A673 (cell line): ENCODE results near the gene LGR6. TPM values are rescaled to one million over a fixed set of nuclear protein-coding genes. Genes with fewer than 3 reads are reported as not detected.

Experiments
- BruUV-seq: library from RNA; stranded (reverse); fragments of 400-500 nt; replicated peaks from 2 replicates; lab custom pipeline; 2021; lab: Mats Ljungman, UMichigan
- CTCF ChIA-PET: fragments of 300-600 bp; sonication (Branson Sonifier 250); formaldehyde crosslinking; loops from one replicate; lab custom pipeline; 2022; ENCODE audit warnings: antibody characterized with exemption; lab: Charles Lee
- POLR2A ChIA-PET: fragments of 300-600 bp; sonication (Branson Sonifier 250); formaldehyde crosslinking; loops from one replicate; lab custom pipeline; 2022; ENCODE audit warnings: antibody characterized with exemption; ENCODE audit not compliant: low non-redundant PET; lab: Charles Lee
- DNase-seq: peaks from one replicate; pipeline ENCODE4 v3.0.0-alpha.2; 2015; ENCODE audit warnings: low spot score
- H3K27ac ChIP-seq: fragments of 200-600 bp; sonication (generic); 2 replicates; pipeline ENCODE4 v1.5.1; 2016; ENCODE audit warnings: mixed run types, low read depth, mild to moderate bottlenecking, mixed read lengths, antibody characterized with exemption, low read length; ENCODE audit not compliant: poor library complexity, severe bottlenecking
- H3K27me3 ChIP-seq: fragments of 200-600 bp; sonication (generic); replicated peaks from 2 replicates; pipeline ENCODE4 v1.6.1; 2017; ENCODE audit warnings: mixed run types, low read depth, mild to moderate bottlenecking, mixed read lengths, antibody characterized with exemption, low read length; ENCODE audit not compliant: insufficient read depth, poor library complexity
- H3K36me3 ChIP-seq: fragments of 200-600 bp; sonication (generic); 2 replicates; pipeline ENCODE4 v1.6.1; 2016; ENCODE audit warnings: mixed run types, mild to moderate bottlenecking, mixed read lengths, antibody characterized with exemption, low read length; ENCODE audit not compliant: insufficient read depth, poor library complexity, severe bottlenecking
- H3K4me1 ChIP-seq: fragments of 200-600 bp; sonication (generic); 2 replicates; pipeline ENCODE4 v1.6.1; 2017; ENCODE audit warnings: mixed run types, mild to moderate bottlenecking, mixed read lengths, antibody characterized with exemption, low read length; ENCODE audit not compliant: insufficient read depth, poor library complexity, severe bottlenecking
- H3K4me3 ChIP-seq: fragments of 200-600 bp; sonication (generic); 2 replicates; pipeline ENCODE4 v1.5.1; 2016; ENCODE audit warnings: low read depth, mixed run types, mild to moderate bottlenecking, mixed read lengths, low read length; ENCODE audit not compliant: poor library complexity, severe bottlenecking
- H3K9me3 ChIP-seq: fragments of 200-600 bp; sonication (generic); 2 replicates; pipeline ENCODE4 v1.6.1; 2016; ENCODE audit warnings: mixed run types, low read depth, mild to moderate bottlenecking, mixed read lengths, antibody characterized with exemption, low read length; ENCODE audit not compliant: poor library complexity, severe bottlenecking
- CTCF ChIP-seq: fragments of 300-800, 200-600 bp; sonication (generic); conservative IDR thresholded peaks from 2 replicates; pipeline ENCODE4 v1.5.1; 2017; ENCODE audit warnings: low read depth, mild to moderate bottlenecking, antibody characterized with exemption, low read length, moderate library complexity, mixed read lengths
- EZH2 ChIP-seq: fragments of 200-600 bp; sonication (generic); IDR thresholded peaks from 2 replicates; pipeline ENCODE4 v1.6.1; 2017; ENCODE audit warnings: borderline replicate concordance, low read depth, mild to moderate bottlenecking, mixed read lengths, antibody characterized with exemption, low read length; ENCODE audit not compliant: poor library complexity, severe bottlenecking
- intact Hi-C: fragments of 100-400 bp; cut with micrococcal nuclease; formaldehyde crosslinking; loops from one replicate; pipeline ENCODE4 v1.10.0; 2022; ENCODE audit not compliant: unreplicated experiment
- total RNA-seq: library from RNA; stranded (reverse); gene quantifications from 2 replicates; pipeline ENCODE4 v1.2.3, GENCODE V29; 2021

LGR6 gene
- total RNA-seq, 1 experiment from 2014 or later: not detected

- no peaks in the 10 kb centered on the region for H3K9me3 ChIP-seq
- DNase-seq: no peak
- ChIA-PET CTCF (interaction anchor here (1.1 kb wide), 1 partner anchor 11 kb away, joined by 4 read pairs; no protein-coding TSS in a partner anchor), POLR2A (no interaction called here)
- H3K4me1 ChIP-seq: no peaks in the 10 kb centered on the region
- no peak overlapping the region for H3K27ac ChIP-seq
- no TSS peak for BruUV-seq
- intact Hi-C loops: no loop called here
- H3K36me3 ChIP-seq: no peaks in the 10 kb centered on the region
- H3K4me3 ChIP-seq: no peak overlapping the region
- H3K27me3 ChIP-seq: no peaks in the 10 kb centered on the region
- TF ChIP-seq EZH2: no peak
Measured at GRCh38 chr1:202225131-202225530, 31.5 kb downstream of the LGR6 start.

GRCh38 chr1:202227053-202227672 lies 33.6 kb downstream of the LGR6 start:
- Histone ChIP-seq H3K9me3 (no peaks in the 10 kb centered on the region), H3K36me3 (no peaks in the 10 kb centered on the region), H3K4me1 (no peaks in the 10 kb centered on the region), H3K27me3 (no peaks in the 10 kb centered on the region), H3K27ac (no peak overlapping the region), H3K4me3 (no peak overlapping the region)
- BruUV-seq: no TSS peak
- ChIA-PET CTCF (no interaction called here), POLR2A (no interaction called here)
- peak; percentile 58 for DNase-seq
- intact Hi-C loops: no loop called here
- TF ChIP-seq CTCF (no peak), EZH2 (no peak)

GRCh38 chr1:202227997-202228401 lies 34.4 kb downstream of the LGR6 start:
- ChIA-PET POLR2A (no interaction called here), CTCF (no interaction called here)
- TF ChIP-seq EZH2 (no peak), CTCF (no peak)
- Histone ChIP-seq H3K4me3 (no peak overlapping the region), H3K27me3 (no peaks in the 10 kb centered on the region), H3K27ac (no peak overlapping the region), H3K36me3 (no peaks in the 10 kb centered on the region), H3K4me1 (no peaks in the 10 kb centered on the region), H3K9me3 (no peaks in the 10 kb centered on the region)
- no peak for DNase-seq
- no TSS peak for BruUV-seq
- intact Hi-C loops: no loop called here
